GM21390 (cell line): ENCODE results near the gene SPDYE18.
"Not testable (repeated sequence)": the region's sequence is repeated elsewhere in the genome, so short reads cannot be mapped to it uniquely, and the experiment has no call there.

Experiments
- ATAC-seq: cut with Tn5 transposase; IDR thresholded peaks from one replicate; pipeline ENCODE4 v1.9.1; 2021; ENCODE audit not compliant: unreplicated experiment

SPDYE18 gene, protein sequence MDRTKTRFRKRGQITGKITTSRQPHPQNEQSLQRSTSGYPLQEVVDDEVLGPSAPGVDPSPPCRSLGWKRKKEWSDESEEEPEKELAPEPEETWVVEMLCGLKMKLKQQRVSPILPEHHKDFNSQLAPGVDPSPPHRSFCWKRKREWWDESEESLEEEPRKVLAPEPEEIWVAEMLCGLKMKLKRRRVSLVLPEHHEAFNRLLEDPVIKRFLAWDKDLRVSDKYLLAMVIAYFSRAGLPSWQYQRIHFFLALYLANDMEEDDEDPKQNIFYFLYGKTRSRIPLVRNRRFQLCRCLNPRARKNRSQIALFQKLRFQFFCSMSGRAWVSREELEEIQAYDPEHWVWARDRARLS

DNA sequence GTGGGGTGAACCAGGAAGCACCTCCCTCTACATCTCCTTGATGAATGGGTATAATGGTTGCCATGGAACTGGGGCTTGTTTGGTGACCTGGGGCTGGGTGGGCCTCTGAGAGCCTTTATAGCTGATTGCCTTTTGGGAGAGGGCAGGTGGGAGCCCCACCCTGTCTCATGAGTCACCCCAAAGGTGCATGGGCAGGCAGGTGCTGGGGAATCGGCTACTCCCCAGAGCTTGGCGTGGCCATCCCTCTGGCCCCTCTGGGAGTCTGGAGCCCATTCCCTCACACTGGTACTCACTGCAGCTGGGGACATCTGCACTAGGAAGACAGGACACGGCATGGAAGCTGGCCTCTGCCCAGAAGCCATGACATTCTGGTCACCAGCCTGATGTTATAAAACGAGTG lies at the start of gene SPDYE18:
Gene SPDYE18, minus strand, starts transcription at position 2 of the 400 bp plus-strand sequence. CDS start 2,046 bp downstream, outside the sequence.
- not testable (repeated sequence) for ATAC-seq

DNA sequence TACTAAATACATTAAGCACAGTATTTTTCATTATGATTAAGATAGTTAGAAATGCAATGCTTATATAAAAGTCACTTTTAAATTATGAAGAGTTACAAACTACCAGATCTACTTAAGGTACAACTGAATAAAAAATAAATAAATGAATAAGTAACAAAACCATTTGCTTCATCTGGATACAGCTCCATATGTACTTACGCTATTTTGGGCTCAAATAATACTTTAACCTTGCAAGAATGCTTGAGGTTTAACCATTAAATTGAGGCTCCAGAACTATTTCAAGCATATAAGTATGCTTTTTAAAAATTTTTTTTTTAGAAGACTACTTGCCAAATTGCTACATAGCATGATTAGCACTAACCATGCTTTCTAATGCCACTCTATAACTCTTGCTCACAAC lies 46.0 kb upstream of the SPDYE18 start:
- ATAC-seq: not testable (repeated sequence)

DNA sequence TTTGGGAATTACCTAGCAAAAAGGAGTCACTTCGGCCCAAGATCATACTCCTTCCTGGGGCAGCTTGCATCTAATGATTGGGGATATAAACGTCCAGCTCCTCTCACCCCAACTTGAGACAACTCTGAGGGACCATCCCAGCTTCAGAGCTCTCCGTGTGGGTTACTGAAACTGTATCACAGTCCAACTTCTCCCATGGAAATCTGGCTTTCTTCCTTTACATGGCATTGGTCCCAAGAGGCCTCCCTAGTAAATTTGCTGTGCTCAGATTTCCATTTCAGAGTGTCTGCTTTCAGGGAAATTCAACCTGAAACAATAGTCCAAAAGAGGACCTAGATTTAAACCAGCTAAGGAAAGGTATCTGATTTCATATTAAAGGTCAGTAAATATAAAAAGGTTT lies 45.3 kb upstream of the SPDYE18 start:
- ATAC-seq: not testable (repeated sequence)

DNA sequence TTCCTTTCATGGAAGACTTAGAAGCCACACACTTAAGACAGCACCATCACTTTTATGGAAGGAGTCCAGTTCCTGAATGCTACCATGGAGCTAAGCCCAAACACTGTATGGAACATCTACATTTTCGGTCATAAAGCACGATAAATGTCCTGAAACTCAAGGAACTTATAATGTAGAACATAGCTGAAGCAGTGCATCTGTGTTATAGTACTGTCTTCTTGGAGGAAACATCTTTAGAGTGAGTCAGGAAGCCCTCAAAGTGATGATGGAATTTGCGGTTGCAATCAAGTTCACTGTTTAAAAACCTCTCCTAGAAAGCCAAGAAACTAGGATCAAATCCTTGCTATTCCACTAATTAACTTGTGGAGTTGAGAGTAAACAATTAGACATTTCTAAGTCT lies 43.5 kb upstream of the SPDYE18 start:
- not testable (repeated sequence) for ATAC-seq

GRCh38 chr7:77102671-77103070 lies 40.3 kb upstream of the SPDYE18 start:
- ATAC-seq: not testable (repeated sequence)

- not testable (repeated sequence) for ATAC-seq
These were observed 38.8 kb upstream of the SPDYE18 start for GRCh38 chr7:77101187-77101586.

GRCh38 chr7:77100501-77100900 lies 38.1 kb upstream of the SPDYE18 start:
- not testable (repeated sequence) for ATAC-seq

GRCh38 chr7:77092301-77092700 lies 29.9 kb upstream of the SPDYE18 start:
- not testable (repeated sequence) for ATAC-seq

DNA sequence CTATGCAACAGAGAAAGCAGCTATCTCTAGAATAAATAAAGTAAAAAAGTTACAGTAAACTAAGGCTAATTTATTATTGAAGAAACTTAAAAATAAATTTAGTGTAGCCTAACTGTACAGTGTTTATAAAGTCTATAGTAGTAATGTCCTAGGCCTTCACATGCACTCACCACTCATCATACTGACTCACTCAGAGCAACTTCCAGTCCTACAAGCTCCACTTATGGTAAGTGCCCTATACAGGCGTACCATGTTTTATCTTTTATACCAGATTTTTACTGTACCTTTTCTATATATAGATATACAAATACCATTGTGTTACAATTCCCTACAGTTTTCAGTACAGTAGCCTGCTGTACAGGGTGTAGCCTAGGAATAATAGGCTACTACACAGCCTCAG lies 19.8 kb upstream of the SPDYE18 start:
- ATAC-seq: not testable (repeated sequence)

GRCh38 chr7:77080236-77080635 lies 17.9 kb upstream of the SPDYE18 start:
- ATAC-seq: not testable (repeated sequence)

- not testable (repeated sequence) for ATAC-seq
These were observed 17.3 kb upstream of the SPDYE18 start for GRCh38 chr7:77079624-77080023.

GRCh38 chr7:77079112-77079511 lies 16.8 kb upstream of the SPDYE18 start:
- not testable (repeated sequence) for ATAC-seq

DNA sequence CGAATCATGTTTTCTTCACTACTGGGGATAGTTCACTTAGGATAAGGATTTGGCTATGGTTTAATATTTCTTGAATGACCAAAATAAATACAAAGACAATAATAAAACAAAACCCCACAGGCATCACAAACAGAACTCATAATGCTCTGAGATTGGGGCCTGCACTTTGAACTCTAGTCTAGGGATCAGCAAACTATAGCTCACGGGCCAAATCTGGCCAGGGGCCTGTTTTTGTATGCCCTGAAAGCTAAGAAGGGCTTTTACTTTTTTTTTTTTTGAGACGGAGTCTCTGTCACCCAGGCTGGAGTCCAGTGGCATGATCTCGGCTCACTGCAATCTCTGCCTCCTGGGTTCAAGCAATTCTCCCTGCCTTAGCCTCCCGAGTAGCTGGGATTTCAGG lies 14.7 kb upstream of the SPDYE18 start:
- ATAC-seq: not testable (repeated sequence)

GRCh38 chr7:77074786-77075396 lies 12.5 kb upstream of the SPDYE18 start:
- ATAC-seq: not testable (repeated sequence)

DNA sequence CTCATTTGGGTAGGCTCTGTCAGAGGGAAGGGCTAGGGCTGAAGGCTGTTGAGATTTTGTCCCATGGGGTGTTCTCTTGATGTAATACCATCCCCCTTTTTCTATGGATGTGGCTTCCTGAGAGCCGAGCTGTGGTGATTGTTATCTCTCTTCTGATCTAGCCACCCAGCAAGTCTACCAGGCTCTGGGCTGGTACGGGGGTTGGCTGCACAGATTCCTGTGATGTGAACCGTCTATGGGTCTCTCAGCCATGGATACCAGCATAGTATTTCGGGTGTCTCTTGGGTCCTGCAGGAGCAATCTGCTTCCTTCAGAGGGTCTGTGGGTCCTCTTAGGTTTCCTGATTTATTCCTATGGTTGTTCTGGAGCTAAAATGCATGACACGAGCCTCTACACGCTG lies 8.8 kb upstream of the SPDYE18 start:
- not testable (repeated sequence) for ATAC-seq

DNA sequence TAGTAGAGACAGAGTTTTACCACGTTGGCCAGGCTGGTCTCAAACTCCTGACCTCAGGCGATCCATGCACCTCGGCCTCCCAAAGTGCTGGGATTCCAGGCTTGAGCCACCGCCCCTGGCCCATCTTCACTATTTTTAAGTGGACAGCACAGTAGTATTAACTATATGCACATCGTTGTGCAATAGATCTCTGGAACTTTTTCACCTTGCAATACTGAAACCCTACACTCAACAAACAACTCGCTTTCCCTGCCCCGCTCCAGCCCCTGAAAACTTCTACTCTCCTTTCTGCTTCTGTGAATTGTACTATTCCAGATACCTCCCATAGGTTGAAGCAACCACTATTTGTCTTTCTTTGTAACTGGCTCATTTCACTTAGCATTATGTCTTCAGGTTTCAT lies 3.5 kb upstream of the SPDYE18 start:
- ATAC-seq: not testable (repeated sequence)

GRCh38 chr7:77063732-77064131 lies 1.4 kb upstream of the SPDYE18 start:
- not testable (repeated sequence) for ATAC-seq

DNA sequence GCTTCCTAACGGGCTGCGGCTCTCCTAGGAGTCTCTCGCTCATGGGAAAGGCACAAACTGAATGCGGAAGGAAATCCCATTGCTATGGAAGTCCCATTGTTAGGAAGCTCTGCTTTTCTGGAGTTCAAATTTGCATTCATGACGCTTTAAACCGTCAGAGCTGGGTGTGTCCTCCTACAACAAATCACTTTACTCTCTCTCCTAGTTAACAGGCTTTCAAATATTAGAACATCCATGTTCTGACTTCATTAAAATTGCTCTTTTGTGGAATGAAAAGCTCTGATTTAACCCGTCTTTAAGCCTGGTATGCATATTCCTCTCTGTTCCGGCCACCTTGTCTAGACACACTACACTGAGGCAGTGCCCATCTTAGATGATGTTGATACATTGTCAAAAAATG lies 30.1 kb downstream of the SPDYE18 start, which contains the start of gene SPDYE17:
Gene SPDYE17, minus strand, starts transcription at position 101 of the 400 bp plus-strand sequence. CDS start 1,791 bp downstream, outside the sequence.
- ATAC-seq: not testable (repeated sequence)

DNA sequence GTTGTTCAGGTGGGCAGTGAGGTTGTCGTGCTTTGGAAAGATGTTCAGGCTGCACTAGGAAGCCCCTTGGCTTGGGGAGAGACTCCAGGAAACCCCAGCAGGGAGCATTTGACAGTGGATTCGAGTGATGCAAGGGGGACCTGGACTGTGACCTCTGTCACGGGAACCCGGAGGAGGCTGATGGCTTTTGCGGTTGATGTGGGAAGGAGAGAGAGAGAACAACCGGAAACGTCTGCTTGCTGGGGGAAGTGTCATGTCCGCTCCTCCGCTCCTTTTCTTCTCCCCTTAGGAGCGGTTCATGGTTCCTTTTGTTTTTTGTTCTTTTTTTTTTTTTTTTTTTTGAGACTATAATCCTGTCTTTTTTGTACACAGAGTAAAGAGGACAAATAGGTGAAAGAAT lies 36.0 kb downstream of the SPDYE18 start:
- ATAC-seq: not testable (repeated sequence)

DNA sequence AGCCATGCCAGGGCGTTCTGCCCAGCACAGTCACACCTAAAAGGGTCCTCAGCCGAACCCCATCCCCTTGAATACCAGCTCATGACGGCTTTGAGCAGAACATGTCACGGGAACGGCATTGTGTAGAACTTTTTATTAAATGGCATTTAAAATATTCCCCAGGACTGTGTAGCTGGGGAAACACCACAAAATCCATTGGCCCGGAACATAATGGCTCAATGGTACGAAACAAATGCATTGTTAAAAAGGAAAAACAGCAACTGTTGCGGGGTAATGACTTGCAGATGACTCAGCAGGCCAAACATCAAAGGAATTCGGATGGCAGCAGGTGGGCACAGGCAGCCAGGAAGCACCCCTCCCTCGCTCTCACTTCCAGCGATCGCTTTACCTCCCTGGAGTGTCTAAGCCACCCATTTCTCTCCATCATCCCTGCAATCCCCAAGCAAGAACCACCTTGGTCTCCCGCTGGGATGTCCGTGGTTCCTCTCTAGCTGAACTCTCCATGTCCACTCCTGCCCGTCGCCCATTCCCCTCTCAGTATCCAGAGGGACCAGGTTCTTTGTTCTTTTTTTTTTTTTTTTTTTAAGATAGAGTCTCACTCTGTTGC lies 52.2 kb downstream of the SPDYE18 start:
- not testable (repeated sequence) for ATAC-seq

GRCh38 chr7:77008000-77008399 lies 54.4 kb downstream of the SPDYE18 start:
- ATAC-seq: not testable (repeated sequence)
